ENCODE measurements around the gene ZNF10. TPM values are rescaled to one million over a fixed set of nuclear protein-coding genes. Genes with fewer than 3 reads are reported as not detected.

ZNF10 gene
- polyA plus RNA-seq, 3 donors: 17.3 to 30.0 (median 29.3) TPM

GRCh38 chr12:133190176-133190575 lies 59.7 kb downstream of the ZNF10 start:
- no peak for DNase-seq

DNA sequence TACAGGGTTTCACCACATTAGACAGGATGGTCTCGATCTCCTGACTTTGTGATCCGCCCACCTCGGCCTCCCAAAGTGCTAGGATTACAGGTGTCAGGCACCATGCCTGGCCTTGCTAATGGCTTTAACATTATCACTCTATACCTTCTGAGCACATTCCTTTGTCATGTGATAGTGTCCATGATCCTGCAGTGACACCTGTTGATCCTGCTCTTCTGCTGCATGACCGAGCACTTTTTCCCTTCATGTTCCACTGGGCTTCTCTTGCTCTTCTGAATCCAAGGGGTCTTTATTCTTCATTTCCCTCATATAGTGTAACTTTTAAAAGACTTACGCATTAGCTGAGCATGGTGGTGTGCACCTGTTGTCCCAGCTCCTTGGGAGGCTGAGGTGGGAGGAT lies 62.4 kb downstream of the ZNF10 start:
- no peak for DNase-seq

DNA sequence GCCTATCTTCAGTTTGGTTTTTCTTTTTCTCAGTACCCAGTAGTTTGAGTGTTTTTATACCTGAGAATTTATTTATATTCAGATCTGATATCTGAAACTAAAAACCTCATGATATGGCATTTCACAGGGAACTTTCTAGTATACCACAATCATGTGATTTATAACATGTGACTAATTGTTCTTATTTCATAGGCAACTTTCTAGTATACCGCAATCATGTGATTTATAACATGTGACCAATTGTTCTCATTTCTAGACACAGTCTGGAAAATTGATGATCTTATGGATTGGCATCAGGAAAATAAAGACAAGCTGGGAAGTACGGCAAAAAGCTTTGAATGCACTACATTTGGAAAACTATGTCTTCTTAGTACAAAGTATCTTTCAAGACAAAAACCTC lies 71.5 kb downstream of the ZNF10 start:
- no peak for DNase-seq

- DNase-seq: no peak
Measured at GRCh38 chr12:133202493-133203343, 72.3 kb downstream of the ZNF10 start.

DNA sequence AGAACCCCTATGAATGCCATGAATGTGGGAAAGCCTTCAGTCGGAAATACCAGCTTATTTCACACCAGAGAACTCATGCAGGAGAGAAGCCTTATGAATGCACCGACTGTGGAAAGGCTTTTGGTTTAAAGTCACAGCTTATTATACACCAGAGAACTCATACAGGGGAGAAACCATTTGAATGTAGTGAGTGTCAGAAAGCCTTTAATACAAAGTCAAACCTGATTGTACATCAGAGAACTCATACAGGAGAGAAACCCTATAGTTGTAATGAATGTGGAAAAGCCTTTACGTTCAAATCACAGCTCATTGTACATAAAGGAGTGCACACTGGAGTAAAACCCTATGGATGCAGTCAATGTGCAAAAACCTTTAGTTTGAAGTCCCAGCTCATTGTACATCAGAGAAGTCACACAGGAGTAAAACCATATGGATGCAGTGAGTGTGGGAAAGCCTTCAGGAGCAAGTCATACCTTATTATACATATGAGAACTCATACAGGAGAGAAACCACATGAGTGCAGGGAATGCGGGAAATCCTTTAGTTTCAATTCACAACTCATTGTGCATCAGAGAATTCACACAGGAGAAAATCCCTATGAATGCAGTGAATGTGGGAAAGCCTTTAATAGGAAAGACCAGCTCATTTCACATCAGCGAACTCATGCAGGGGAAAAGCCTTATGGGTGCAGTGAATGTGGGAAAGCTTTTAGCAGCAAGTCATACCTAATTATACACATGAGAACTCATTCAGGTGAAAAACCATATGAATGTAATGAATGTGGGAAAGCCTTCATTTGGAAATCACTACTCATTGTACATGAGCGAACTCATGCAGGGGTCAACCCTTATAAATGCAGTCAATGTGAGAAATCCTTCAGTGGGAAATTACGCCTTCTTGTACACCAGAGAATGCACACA lies 73.2 kb downstream of the ZNF10 start:
- no peak for DNase-seq

DNA sequence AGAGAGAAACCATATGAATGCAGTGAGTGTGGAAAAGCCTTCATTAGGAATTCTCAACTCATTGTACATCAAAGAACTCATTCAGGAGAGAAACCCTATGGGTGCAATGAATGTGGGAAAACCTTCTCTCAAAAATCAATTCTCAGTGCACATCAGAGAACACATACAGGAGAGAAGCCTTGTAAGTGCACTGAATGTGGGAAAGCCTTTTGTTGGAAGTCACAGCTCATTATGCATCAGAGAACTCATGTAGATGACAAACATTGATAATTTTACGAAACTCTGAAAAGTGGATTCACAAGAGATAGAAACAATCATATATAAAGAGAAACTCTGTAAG lies 73.8 kb downstream of the ZNF10 start:
- no peak for DNase-seq

DNA sequence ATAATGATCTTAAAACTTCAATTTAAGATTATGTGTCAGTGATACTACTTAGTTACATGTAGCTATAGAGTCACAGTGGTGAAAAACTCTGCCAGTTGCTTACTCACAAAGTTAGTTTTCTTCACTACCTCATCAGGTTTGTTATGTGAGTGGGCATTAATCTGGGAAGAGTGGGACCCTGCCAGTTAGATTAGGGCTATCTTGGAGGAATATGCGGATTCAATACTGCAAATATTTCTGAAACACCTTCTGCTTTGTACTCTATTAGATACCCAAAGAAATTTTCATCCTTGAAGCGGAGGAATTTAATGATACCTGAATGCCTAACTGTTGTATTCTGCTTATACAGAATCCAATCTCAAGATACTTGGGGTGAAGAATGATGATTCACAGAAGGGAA lies 76.0 kb downstream of the ZNF10 start:
- no peak for DNase-seq

Other genes starting within 250 kb of the ZNF10 start
- gene CHFR, start 243.0 kb upstream of the ZNF10 start, polyA plus RNA-seq (ENCODE audit: insufficient read length in 3 of 3): 10 to 100 TPM; 18.9 to 33.0 (median 28.5) TPM
- 10 to 100 TPM; 19.6 to 32.8 (median 27.7) TPM for gene ZNF605, start 174.3 kb upstream of the ZNF10 start, polyA plus RNA-seq (ENCODE audit: insufficient read length in 3 of 3)
- 10 to 100 TPM; 11.2 to 16.6 (median 14.5) TPM for gene ZNF26, start 144.3 kb upstream of the ZNF10 start, polyA plus RNA-seq (ENCODE audit: insufficient read length in 3 of 3)
- gene ZNF84, start 93.1 kb upstream of the ZNF10 start, polyA plus RNA-seq (ENCODE audit: insufficient read length in 3 of 3): 10 to 100 TPM; 56.6 to 84.9 (median 78.5) TPM
- gene ZNF140, start 49.7 kb upstream of the ZNF10 start, polyA plus RNA-seq (ENCODE audit: insufficient read length in 3 of 3): 10 to 100 TPM; 32.2 to 43.7 (median 41.8) TPM
- gene ZNF891, start 353 bp upstream of the ZNF10 start, polyA plus RNA-seq (ENCODE audit: insufficient read length in 3 of 3): 1 to 10 TPM; 3.1 to 8.6 (median 7.8) TPM
- 10 to 100 TPM; 29.5 to 31.0 (median 30.8) TPM for gene ZNF268, start 50.9 kb downstream of the ZNF10 start, polyA plus RNA-seq (ENCODE audit: insufficient read length in 3 of 3)
- gene ANHX, start 105.2 kb downstream of the ZNF10 start, polyA plus RNA-seq (ENCODE audit: insufficient read length in 3 of 3): under 1 TPM in 1 of 3 donors, not detected in 2; 0.06 TPM